ENCODE data around the gene SGSM1. TPM values are rescaled to one million over a fixed set of nuclear protein-coding genes. Genes with fewer than 3 reads are reported as not detected.

SGSM1 gene
- total RNA-seq, 1 experiment from 2014 or later: 4.3 TPM

DNA sequence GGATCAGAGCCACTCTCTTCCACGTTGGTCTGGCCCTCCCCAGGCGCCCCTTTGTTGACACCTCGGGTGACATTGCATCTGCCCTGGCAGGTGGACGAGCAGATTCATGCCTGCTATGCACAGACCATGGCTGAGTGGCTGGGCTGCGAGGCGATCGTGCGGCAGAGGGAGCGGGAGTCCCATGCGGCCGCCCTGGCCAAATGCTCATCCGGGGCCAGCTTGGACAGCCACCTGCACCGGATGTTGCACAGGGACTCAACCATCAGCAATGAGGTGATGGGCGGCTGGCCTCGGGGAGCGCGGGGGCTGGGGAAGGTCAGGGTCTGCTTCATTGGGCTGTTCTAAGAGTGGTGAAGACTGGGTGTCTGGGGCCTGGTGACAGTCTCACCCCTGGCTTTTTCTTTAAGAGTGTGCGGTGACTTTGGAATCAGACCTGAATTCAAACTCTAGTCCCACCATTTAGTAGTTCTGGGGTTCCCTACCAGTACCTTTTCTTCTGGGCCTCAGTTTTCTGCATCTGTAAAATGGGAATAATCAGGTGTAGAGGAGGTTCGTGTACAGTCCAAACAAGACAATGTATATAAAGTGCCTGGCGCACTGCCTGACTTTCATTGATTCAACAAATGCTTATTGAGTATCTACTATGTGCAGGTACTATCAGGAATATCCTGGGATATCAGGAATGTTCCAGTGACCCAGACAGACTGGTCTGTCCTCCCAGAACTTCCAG is 87.5 kb downstream of the SGSM1 start:
- peaks cover under 1 to 14% (median 12%) of the 10 kb centered on the region in 3 experiments; a peak in 5 of 7 replicates for H3K36me3 Mint-ChIP-seq (ENCODE audit: insufficient read depth in 1 of 3, low read depth in 3 of 3)
- Histone ChIP-seq H3K79me1 (ENCODE audit: insufficient read depth, low read depth, low read length, poor library complexity, severe bottlenecking) (no peaks in the 10 kb centered on the region), H2BK120ac (ENCODE audit: low read depth, low read length, poor library complexity, severe bottlenecking) (no peak overlapping the region), H4K5ac (ENCODE audit: insufficient read length, low read depth, low read length) (no peak overlapping the region), H3K79me2 (ENCODE audit: insufficient read depth, low read length) (no peaks in the 10 kb centered on the region), H3K23me2 (ENCODE audit: insufficient read length, low read depth, low read length, poor library complexity, severe bottlenecking) (no peaks in the 10 kb centered on the region), H3K18ac (ENCODE audit: insufficient read length, low read depth, low read length) (no peak overlapping the region), H2BK5ac (ENCODE audit: insufficient read length, low read length) (no peak overlapping the region), H2BK15ac (ENCODE audit: low read depth, low read length) (no peak overlapping the region), H3K14ac (ENCODE audit: insufficient read depth, low read length) (no peak overlapping the region; the same call in 1 of the 2 replicates), H3K23ac (ENCODE audit: insufficient read length, low read depth, low read length) (no peak overlapping the region), H3K56ac (ENCODE audit: insufficient read length, low read depth, low read length) (no peak overlapping the region), H3K4me1 (ENCODE audit: insufficient read depth, low read length) (peaks cover 4% of the 10 kb centered on the region; the same call in 1 of the 2 replicates), H3K27me3 (ENCODE audit: insufficient read depth, low read length) (no peaks in the 10 kb centered on the region), H2AK5ac (ENCODE audit: insufficient read length, low read length) (no peak overlapping the region), H3K9me3 (ENCODE audit: control insufficient read depth, low read depth, low read length) (no peaks in the 10 kb centered on the region), H3T11ph (ENCODE audit: low read length) (no peak overlapping the region), H3K9ac (ENCODE audit: extremely low read depth, insufficient read length, low read length) (no peak overlapping the region), H2AFZ (ENCODE audit: low read length) (no peak overlapping the region), H4K91ac (ENCODE audit: insufficient read length, low read depth, low read length) (no peak overlapping the region), H3K4me2 (ENCODE audit: insufficient read depth, insufficient read length, low read length) (no peak overlapping the region), H3K27ac (ENCODE audit: insufficient read length, low read depth, low read length) (no peak overlapping the region), H2BK12ac (ENCODE audit: insufficient read length, low read depth, low read length) (no peak overlapping the region), H4K8ac (replicated peaks; ENCODE audit: insufficient read length, low read depth, low read length) (no peak overlapping the region), H2BK20ac (ENCODE audit: low read depth, low read length, poor library complexity, severe bottlenecking) (no peak overlapping the region), H3K4ac (ENCODE audit: low read depth, low read length) (no peak overlapping the region), H4K20me1 (ENCODE audit: control insufficient read depth, insufficient read depth, insufficient read length) (no peaks in the 10 kb centered on the region)
- no peak overlapping the region for H3K27ac Mint-ChIP-seq
- H3K27me3 Mint-ChIP-seq (ENCODE audit: low read depth): no peaks in the 10 kb centered on the region
- TF ChIP-seq, protein P1, sequence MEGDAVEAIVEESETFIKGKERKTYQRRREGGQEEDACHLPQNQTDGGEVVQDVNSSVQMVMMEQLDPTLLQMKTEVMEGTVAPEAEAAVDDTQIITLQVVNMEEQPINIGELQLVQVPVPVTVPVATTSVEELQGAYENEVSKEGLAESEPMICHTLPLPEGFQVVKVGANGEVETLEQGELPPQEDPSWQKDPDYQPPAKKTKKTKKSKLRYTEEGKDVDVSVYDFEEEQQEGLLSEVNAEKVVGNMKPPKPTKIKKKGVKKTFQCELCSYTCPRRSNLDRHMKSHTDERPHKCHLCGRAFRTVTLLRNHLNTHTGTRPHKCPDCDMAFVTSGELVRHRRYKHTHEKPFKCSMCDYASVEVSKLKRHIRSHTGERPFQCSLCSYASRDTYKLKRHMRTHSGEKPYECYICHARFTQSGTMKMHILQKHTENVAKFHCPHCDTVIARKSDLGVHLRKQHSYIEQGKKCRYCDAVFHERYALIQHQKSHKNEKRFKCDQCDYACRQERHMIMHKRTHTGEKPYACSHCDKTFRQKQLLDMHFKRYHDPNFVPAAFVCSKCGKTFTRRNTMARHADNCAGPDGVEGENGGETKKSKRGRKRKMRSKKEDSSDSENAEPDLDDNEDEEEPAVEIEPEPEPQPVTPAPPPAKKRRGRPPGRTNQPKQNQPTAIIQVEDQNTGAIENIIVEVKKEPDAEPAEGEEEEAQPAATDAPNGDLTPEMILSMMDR (conservative IDR thresholded peaks at IDR 0.05): no peak
- WGBS (ENCODE audit: extremely low coverage, insufficient read length, low lambda C conversion rate): no CpG with 5 or more reads among the region's 20 CpGs
- H3K4me1 Mint-ChIP-seq: peaks cover 14 to 18% of the 10 kb centered on the region in 2 experiments
- DNase-seq: no peak
- H3K9me3 Mint-ChIP-seq: no peaks in the 10 kb centered on the region
- H3K4me3 Mint-ChIP-seq: no peak overlapping the region
